Keratinocyte (primary cell): ENCODE results near the gene ATG4B. TPM values are rescaled to one million over a fixed set of nuclear protein-coding genes. Genes with fewer than 3 reads are reported as not detected.

Experiments used
- DNase-seq: peaks from one replicate; pipeline ENCODE4 v3.0.0-alpha.2; 2011; ENCODE audit warnings: low read depth, missing footprints, low spot score
- FAIRE-seq: peaks from 2 replicates; lab custom pipeline; 2011; peaks lifted over from hg19 to GRCh38; lab: Jason Lieb, UNC
- H2AFZ ChIP-seq: 2 replicates; pipeline ENCODE4 v1.6.0; 2012; ENCODE audit warnings: low read length, control low read depth, inconsistent platforms; ENCODE audit not compliant: control insufficient read depth
- H3K27ac ChIP-seq: 2 replicates; pipeline ENCODE4 v1.5.1; 2011; ENCODE audit warnings: low read length; ENCODE audit not compliant: control insufficient read depth, insufficient read depth
- H3K27me3 ChIP-seq: 3 replicates; pipeline ENCODE4 v1.6.0; 2011; ENCODE audit warnings: low read length; ENCODE audit not compliant: control insufficient read depth, insufficient read depth; ENCODE audit errors: extremely low read depth
- H3K36me3 ChIP-seq, 2 experiments: 2 replicates in 1 of 2; 3 replicates in 1 of 2; pipeline ENCODE4 v1.5.1; 2011; ENCODE audit warnings: low read length in 2 of 2, mild to moderate bottlenecking in 1 of 2; ENCODE audit not compliant: control insufficient read depth in 2 of 2, insufficient read depth in 2 of 2; ENCODE audit errors: extremely low read depth in 1 of 2
- H3K4me1 ChIP-seq: 3 replicates; pipeline ENCODE4 v1.5.1; 2011; ENCODE audit warnings: low read length; ENCODE audit not compliant: control insufficient read depth, insufficient read depth; ENCODE audit errors: extremely low read depth
- H3K4me2 ChIP-seq: 3 replicates; pipeline ENCODE4 v1.6.0; 2011; ENCODE audit warnings: low read depth, low read length; ENCODE audit not compliant: control insufficient read depth, insufficient read depth; ENCODE audit errors: extremely low read depth
- H3K4me3 ChIP-seq, 3 experiments: fragments of 200-600 bp in 1 of 3; sonication (generic) in 1 of 3; 2 replicates in 2 of 3; 3 replicates in 1 of 3; pipeline ENCODE4 v1.5.1; 2011 to 2016; ENCODE audit warnings: low read length in 3 of 3, mild to moderate bottlenecking in 3 of 3, control low read depth in 2 of 3, inconsistent platforms in 1 of 3, low read depth in 1 of 3, mixed read lengths in 1 of 3, mixed run types in 1 of 3, moderate library complexity in 1 of 3; ENCODE audit not compliant: control insufficient read depth in 2 of 3, insufficient read depth in 2 of 3; ENCODE audit errors: extremely low read depth in 1 of 3
- H3K79me2 ChIP-seq: 2 replicates; pipeline ENCODE4 v1.6.0; 2012; ENCODE audit warnings: low read length; ENCODE audit not compliant: control insufficient read depth, insufficient read depth
- H3K9ac ChIP-seq: 3 replicates; pipeline ENCODE4 v1.6.0; 2011; ENCODE audit warnings: low read length; ENCODE audit not compliant: control insufficient read depth, insufficient read depth; ENCODE audit errors: extremely low read depth
- H3K9me1 ChIP-seq: 3 replicates; pipeline ENCODE4 v1.6.0; 2011; ENCODE audit warnings: low read length; ENCODE audit not compliant: control insufficient read depth, insufficient read depth; ENCODE audit errors: extremely low read depth
- H3K9me3 ChIP-seq: 2 replicates; pipeline ENCODE4 v1.5.1; 2012; ENCODE audit warnings: low read depth, low read length; ENCODE audit not compliant: control insufficient read depth
- H4K20me1 ChIP-seq: 3 replicates; pipeline ENCODE4 v1.6.0; 2011; ENCODE audit warnings: low read length; ENCODE audit not compliant: control insufficient read depth, insufficient read depth; ENCODE audit errors: extremely low read depth
- CTCF ChIP-seq, 3 experiments: IDR thresholded peaks in 1 of 3; conservative IDR thresholded peaks in 1 of 3; optimal IDR thresholded peaks in 1 of 3; 2 replicates in 2 of 3; 3 replicates in 1 of 3; pipeline versions ENCODE3 to v1.5.1; 2011; ENCODE audit warnings: low read length in 3 of 3, mild to moderate bottlenecking in 3 of 3, moderate library complexity in 2 of 3, control low read depth in 1 of 3, inconsistent platforms in 1 of 3; ENCODE audit not compliant: insufficient read depth in 2 of 3; ENCODE audit errors: extremely low read depth in 1 of 3
- EZH2 ChIP-seq: IDR thresholded peaks from one replicate; pipeline ENCODE4 v1.6.1; 2012; ENCODE audit warnings: inconsistent platforms, mild to moderate bottlenecking, low read length, moderate library complexity
- dilution Hi-C: fragments of 300-500 bp; cut with MboI; formaldehyde crosslinking; loops from one replicate; pipeline ENCODE4 v1.7.0; 2020; ENCODE audit warnings: low sequenced_read_pairs; ENCODE audit not compliant: extremely low pct_ligation_motif_present
- polyA plus RNA-seq, 5 experiments: library from polyadenylated mRNA; depleted of rRNA in 3 of 5; stranded (reverse) in 3 of 5; stranded (forward) in 1 of 5; unstranded in 1 of 5; fragments of >200 nt; gene quantifications; 1 replicate in 1 of 5; 2 replicates in 3 of 5; 3 replicates in 1 of 5; pipeline versions ENCODE4 v1.2.1 to v1.2.3, GENCODE V29; 2011 to 2012; ENCODE audit warnings: missing spikeins in 2 of 5, low read depth in 1 of 5, low replicate concordance in 1 of 5

Gene ATG4B
- polyA plus RNA-seq, 1 donor (not counting 4 experiments of a cell fraction or from before 2014, with no cell fraction given) = 69.0 TPM

GRCh38 chr2:241629762-241630435, 7.6 kb upstream of the ATG4B start:
- DNase-seq (no peak), FAIRE-seq (no peak)
- dilution Hi-C loops = no loop called here
- Histone ChIP-seq H3K4me3 (no peak overlapping the region), H3K27ac (no peak overlapping the region), H3K79me2 (peaks cover 86% of the 10 kb centered on the region), H3K9me1 (no peaks in the 10 kb centered on the region), H4K20me1 (peaks cover 4% of the 10 kb centered on the region), H2AFZ (no peak overlapping the region), H3K4me1 (no peaks in the 10 kb centered on the region), H3K9ac (no peak overlapping the region), H3K27me3 (no peaks in the 10 kb centered on the region), H3K9me3 (no peaks in the 10 kb centered on the region), H3K4me2 (no peak overlapping the region), H3K36me3 (peaks cover 22 to 34% of the 10 kb centered on the region in 2 experiments)
- TF ChIP-seq EZH2 = no peak
- no peak for TF ChIP-seq CTCF (optimal IDR thresholded peaks at IDR 0.05 in 1 of 3, IDR thresholded peaks at IDR 0.05 in 1 of 3, conservative IDR thresholded peaks at IDR 0.05 in 1 of 3; ENCODE audit: extremely low read depth in 1 of 3, insufficient read depth in 2 of 3, low read length in 3 of 3)

DNA sequence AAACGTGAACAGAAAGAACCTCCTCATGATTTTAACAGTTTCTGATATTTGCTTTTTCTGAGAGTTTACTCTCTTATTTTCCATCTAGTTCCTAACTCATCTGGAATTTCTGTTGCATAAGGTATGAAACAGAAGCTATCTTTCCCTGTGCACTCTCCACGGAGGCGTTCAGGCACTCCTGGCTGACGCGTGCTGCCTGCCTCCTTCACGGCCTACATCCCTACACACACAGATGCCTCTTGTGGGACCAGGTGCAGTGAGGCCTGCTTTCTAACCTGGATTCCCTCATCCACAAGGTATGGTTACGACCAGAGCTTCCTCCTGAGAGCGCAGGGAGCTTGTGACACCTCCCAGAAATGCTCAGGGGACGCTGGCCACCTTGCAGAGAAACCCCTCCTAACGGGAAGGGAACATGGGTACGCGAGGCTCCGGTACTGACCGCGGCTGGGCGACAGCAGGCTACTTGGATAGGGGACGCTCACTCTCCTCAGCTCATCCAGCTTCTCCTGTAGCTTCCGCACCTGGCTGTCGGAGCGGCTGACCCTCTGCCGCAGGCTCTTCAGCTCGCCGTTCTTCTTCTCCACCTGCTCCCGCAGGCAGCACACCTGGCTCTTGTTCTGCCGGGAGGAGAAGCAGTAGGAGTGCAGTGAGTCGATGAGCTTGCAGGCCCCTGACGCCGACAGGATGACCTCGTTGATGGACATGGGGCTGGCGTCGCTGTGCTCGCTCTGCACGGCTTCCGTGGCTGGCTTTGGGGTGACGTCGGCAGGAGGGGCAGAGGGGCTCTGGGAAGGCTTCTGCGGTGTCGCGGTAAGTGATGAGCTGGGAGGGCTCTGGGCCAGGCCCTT, 4.8 kb upstream of the ATG4B start:
- no peaks in the 10 kb centered on the region for H3K9me1 ChIP-seq
- no peak overlapping the region for H2AFZ ChIP-seq
- FAIRE-seq (no peak), DNase-seq (no peak)
- dilution Hi-C loops = no loop called here
- H3K4me3 ChIP-seq = no peak overlapping the region
- H3K27ac ChIP-seq = no peak overlapping the region
- H3K4me1 ChIP-seq = peaks cover 3% of the 10 kb centered on the region
- no peak for TF ChIP-seq CTCF (optimal IDR thresholded peaks at IDR 0.05 in 1 of 3, IDR thresholded peaks at IDR 0.05 in 1 of 3, conservative IDR thresholded peaks at IDR 0.05 in 1 of 3; ENCODE audit: extremely low read depth in 1 of 3, insufficient read depth in 2 of 3, low read length in 3 of 3)
- TF ChIP-seq EZH2 = no peak
- H4K20me1 ChIP-seq = no peaks in the 10 kb centered on the region
- no peak overlapping the region for H3K9ac ChIP-seq
- H3K79me2 ChIP-seq = peaks cover 86% of the 10 kb centered on the region
- no peak overlapping the region for H3K4me2 ChIP-seq
- H3K36me3 ChIP-seq = peaks cover 20 to 34% of the 10 kb centered on the region in 2 experiments
- H3K27me3 ChIP-seq = no peaks in the 10 kb centered on the region
- H3K9me3 ChIP-seq = no peaks in the 10 kb centered on the region
